HEK293 (cell line): ENCODE results near the gene ITGB4.

Experiments
- CTCF ChIA-PET: fragments of 350-600 bp; formaldehyde crosslinking; extraction: SDS; loops from one replicate; lab custom pipeline; 2021; ENCODE audit warnings: antibody characterized with exemption; lab: Yijun Ruan, JAX
- POLR2A ChIA-PET: fragments of 300-600 bp; formaldehyde crosslinking; extraction: SDS; loops from one replicate; lab custom pipeline; 2020; ENCODE audit warnings: antibody characterized with exemption, inconsistent platforms; lab: Yijun Ruan, JAX
- H3K27ac ChIP-seq: fragments of 200-500 bp; sonication (Bioruptor generic); 2 replicates; pipeline ENCODE4 v1.5.1; 2014; ENCODE audit warnings: low read depth, low read length, control low read depth, inconsistent platforms; ENCODE audit errors: extremely low read depth
- H3K36me3 ChIP-seq, 2 experiments: fragments of 200-500 bp in 1 of 2; sonication (Bioruptor generic) in 1 of 2; 1 replicate in 1 of 2; 2 replicates in 1 of 2; pipeline ENCODE4 v1.5.1; 2014 to 2017; ENCODE audit warnings: inconsistent platforms in 2 of 2, low read length in 2 of 2; ENCODE audit not compliant: control insufficient read depth in 2 of 2, insufficient read depth in 1 of 2
- H3K4me1 ChIP-seq: fragments of 200-500 bp; sonication (Bioruptor generic); 2 replicates; pipeline ENCODE4 v1.5.1; 2014; ENCODE audit warnings: mild to moderate bottlenecking, low read length, inconsistent platforms; ENCODE audit not compliant: control insufficient read depth, insufficient read depth
- H3K4me3 ChIP-seq: 2 replicates; pipeline ENCODE4 v1.5.1; 2011; ENCODE audit warnings: low read depth, mild to moderate bottlenecking, control low read depth, low read length, moderate library complexity
- H3K9me3 ChIP-seq: fragments of 200-500 bp; sonication (Bioruptor generic); 2 replicates; pipeline ENCODE4 v1.5.1; 2014; ENCODE audit warnings: low read depth, low read length, inconsistent platforms; ENCODE audit not compliant: control insufficient read depth, insufficient read depth
- GLI4 ChIP-seq: fragments of 450-650 bp; formaldehyde crosslinking; IDR thresholded peaks from 2 replicates; pipeline ENCODE4 v1.5.1; 2016; ENCODE audit warnings: missing biosample characterization, missing genetic modification characterization
- IKZF3 ChIP-seq: fragments of 450-650 bp; IDR thresholded peaks from 2 replicates; pipeline ENCODE4 v1.5.0; 2018; ENCODE audit warnings: missing biosample characterization, mild to moderate bottlenecking, missing genetic modification characterization, moderate library complexity
- KLF9 ChIP-seq: fragments of 450-650 bp; formaldehyde crosslinking; IDR thresholded peaks from 2 replicates; pipeline ENCODE4 v1.5.1; 2016; ENCODE audit warnings: missing biosample characterization, missing genetic modification characterization, low read depth
- RBAK ChIP-seq: fragments of 450-650 bp; formaldehyde crosslinking; IDR thresholded peaks from 2 replicates; pipeline ENCODE4 v1.5.1; 2016; ENCODE audit warnings: missing biosample characterization, missing genetic modification characterization
- SCRT1 ChIP-seq: fragments of 450-650 bp; formaldehyde crosslinking; IDR thresholded peaks from 2 replicates; pipeline ENCODE4 v1.5.1; 2016; ENCODE audit warnings: missing biosample characterization, missing genetic modification characterization, borderline replicate concordance
- SCRT2 ChIP-seq: fragments of 450-650 bp; formaldehyde crosslinking; IDR thresholded peaks from 2 replicates; pipeline ENCODE4 v1.5.1; 2016; ENCODE audit warnings: missing biosample characterization, missing genetic modification characterization
- SP2 ChIP-seq: fragments of 450-650 bp; formaldehyde crosslinking; IDR thresholded peaks from 2 replicates; pipeline ENCODE4 v1.5.1; 2016; ENCODE audit warnings: missing biosample characterization, missing genetic modification characterization
- ZBTB8A ChIP-seq: fragments of 450-650 bp; formaldehyde crosslinking; IDR thresholded peaks from 2 replicates; pipeline ENCODE4 v1.5.1; 2016; ENCODE audit warnings: missing biosample characterization, missing genetic modification characterization
- ZNF155 ChIP-seq: fragments of 450-650 bp; formaldehyde crosslinking; IDR thresholded peaks from 2 replicates; pipeline ENCODE4 v1.5.1; 2016; ENCODE audit warnings: missing biosample characterization, missing genetic modification characterization
- ZNF354C ChIP-seq: fragments of 450-650 bp; formaldehyde crosslinking; IDR thresholded peaks from 2 replicates; pipeline ENCODE4 v1.5.1; 2016; ENCODE audit warnings: missing biosample characterization, missing genetic modification characterization, low read depth, borderline replicate concordance
- ZNF391 ChIP-seq: fragments of 450-650 bp; formaldehyde crosslinking; IDR thresholded peaks from 2 replicates; pipeline ENCODE4 v1.5.1; 2016; ENCODE audit warnings: low read depth, missing biosample characterization, missing genetic modification characterization, borderline replicate concordance
- ZNF48 ChIP-seq: fragments of 450-650 bp; formaldehyde crosslinking; IDR thresholded peaks from 2 replicates; pipeline ENCODE4 v1.5.1; 2016; ENCODE audit warnings: missing biosample characterization, missing genetic modification characterization
- ZNF510 ChIP-seq: fragments of 450-650 bp; formaldehyde crosslinking; IDR thresholded peaks from 2 replicates; pipeline ENCODE4 v1.5.1; 2018; ENCODE audit warnings: mild to moderate bottlenecking, missing genetic modification characterization, missing biosample characterization; ENCODE audit not compliant: insufficient replicate concordance
- ZNF530 ChIP-seq: fragments of 450-650 bp; formaldehyde crosslinking; IDR thresholded peaks from 2 replicates; pipeline ENCODE4 v1.5.1; 2016; ENCODE audit warnings: low read depth, missing biosample characterization, missing genetic modification characterization
- TF ChIP-seq, protein P1 (sequence below): fragments of 450-650 bp; formaldehyde crosslinking; IDR thresholded peaks from 2 replicates; pipeline ENCODE4 v1.5.1; 2016; ENCODE audit warnings: missing biosample characterization, missing genetic modification characterization
- TF ChIP-seq, protein P2 (sequence below): fragments of 450-650 bp; formaldehyde crosslinking; IDR thresholded peaks from 2 replicates; pipeline ENCODE4 v1.5.1; 2016; ENCODE audit warnings: missing biosample characterization, missing genetic modification characterization
- TF ChIP-seq, protein P3 (sequence below): fragments of 450-650 bp; formaldehyde crosslinking; IDR thresholded peaks from 2 replicates; pipeline ENCODE4 v1.5.1; 2016; ENCODE audit warnings: missing biosample characterization, missing genetic modification characterization, borderline replicate concordance
- TF ChIP-seq, protein P4 (sequence below): fragments of 450-650 bp; formaldehyde crosslinking; IDR thresholded peaks from 2 replicates; pipeline ENCODE4 v1.5.1; 2016; ENCODE audit warnings: missing biosample characterization, missing genetic modification characterization

The ITGB4 gene

DNA sequence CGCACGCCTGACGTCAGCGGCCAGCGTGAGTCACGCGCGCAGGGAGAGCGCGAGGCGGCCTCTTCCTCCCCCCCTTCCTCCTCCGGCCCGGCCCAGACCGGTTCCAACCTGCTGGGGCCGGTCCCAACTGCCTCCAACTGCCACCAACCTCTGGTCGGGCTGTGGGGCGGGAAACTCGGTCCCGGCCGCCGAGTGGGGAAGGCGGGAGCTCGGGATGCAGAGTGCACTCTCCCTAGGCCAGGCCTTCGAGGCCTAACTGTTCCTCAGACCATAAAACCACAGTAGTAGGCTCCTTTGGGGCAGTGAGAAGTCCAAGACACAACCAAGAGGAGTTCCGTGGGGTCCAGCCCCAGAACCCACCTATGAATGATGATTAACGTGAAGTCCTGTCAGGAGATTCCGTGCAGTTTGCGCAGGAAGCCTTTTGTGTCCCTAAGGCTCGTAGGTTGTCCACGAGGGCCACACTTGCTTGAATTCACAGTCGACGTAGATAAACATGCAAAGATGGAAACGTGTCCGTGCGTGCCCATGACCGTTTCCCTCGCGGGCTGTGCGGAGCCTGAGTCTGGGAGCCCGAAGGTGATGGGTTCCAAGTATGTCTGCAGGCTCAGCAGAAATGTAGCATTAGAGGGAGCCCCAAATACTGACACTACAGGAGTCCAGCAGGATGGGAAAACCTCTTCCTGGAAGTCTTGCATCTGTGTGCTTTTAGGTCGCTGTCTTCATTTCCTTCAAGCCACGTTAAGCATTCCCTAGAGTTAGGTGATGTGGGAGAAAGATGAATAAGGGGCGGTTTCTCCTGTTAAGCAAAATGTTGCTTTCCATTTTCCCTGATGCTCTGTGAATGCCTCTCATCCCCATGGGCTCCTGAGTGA, 64.0 kb downstream of the ITGB4 start (continued):
- TF ChIP-seq, protein P1, sequence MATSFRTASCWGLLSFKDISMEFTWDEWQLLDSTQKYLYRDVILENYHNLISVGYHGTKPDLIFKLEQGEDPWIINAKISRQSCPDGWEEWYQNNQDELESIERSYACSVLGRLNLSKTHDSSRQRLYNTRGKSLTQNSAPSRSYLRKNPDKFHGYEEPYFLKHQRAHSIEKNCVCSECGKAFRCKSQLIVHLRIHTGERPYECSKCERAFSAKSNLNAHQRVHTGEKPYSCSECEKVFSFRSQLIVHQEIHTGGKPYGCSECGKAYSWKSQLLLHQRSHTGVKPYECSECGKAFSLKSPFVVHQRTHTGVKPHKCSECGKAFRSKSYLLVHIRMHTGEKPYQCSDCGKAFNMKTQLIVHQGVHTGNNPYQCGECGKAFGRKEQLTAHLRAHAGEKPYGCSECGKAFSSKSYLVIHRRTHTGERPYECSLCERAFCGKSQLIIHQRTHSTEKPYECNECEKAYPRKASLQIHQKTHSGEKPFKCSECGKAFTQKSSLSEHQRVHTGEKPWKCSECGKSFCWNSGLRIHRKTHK: no peak
- TF ChIP-seq ZNF354C (tag by site-specific recombination) (no peak), SP2 (tag by site-specific recombination) (peak; percentile 83)

DNA sequence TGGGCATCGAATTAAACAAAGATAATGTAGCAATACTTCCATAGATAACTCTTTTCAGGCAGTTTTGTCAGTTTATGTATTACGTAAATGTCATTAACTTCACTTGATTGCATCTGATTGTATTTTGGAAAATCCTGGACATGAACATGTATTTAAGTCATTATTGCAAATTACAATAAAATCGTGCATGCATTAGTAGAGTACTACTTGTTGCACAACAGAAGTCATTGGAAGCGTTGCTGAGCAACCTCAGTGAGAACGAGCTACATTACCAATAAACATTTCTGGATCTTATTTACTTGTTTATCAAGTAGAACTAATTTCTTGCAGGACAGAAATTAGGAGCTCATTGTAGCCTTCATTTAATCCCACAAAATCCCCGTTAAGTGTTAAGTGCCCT, 70.0 kb downstream of the ITGB4 start:
- H3K4me3 ChIP-seq: no peak overlapping the region
- peaks cover 5% of the 10 kb centered on the region; the same call in 1 of the 2 replicates for H3K4me1 ChIP-seq
- POLR2A ChIA-PET: interaction anchor here (0.6 to 4.8 kb wide), 4 partner anchors 12 to 64 kb away, joined by 3 to 54 read pairs (median 5); partner anchors contain the start of gene WBP2
- peaks cover 17 to 50% of the 10 kb centered on the region in 2 experiments for H3K36me3 ChIP-seq
- H3K27ac ChIP-seq: no peak overlapping the region
- TF ChIP-seq SCRT1 (peak; percentile 19; the same call in 1 of the 2 replicates), ZNF530 (tag by site-specific recombination) (no peak), ZBTB8A (tag by site-specific recombination) (no peak), SCRT2 (tag by site-specific recombination) (peak; percentile 80), ZNF48 (no peak)
- TF ChIP-seq, protein P2, sequence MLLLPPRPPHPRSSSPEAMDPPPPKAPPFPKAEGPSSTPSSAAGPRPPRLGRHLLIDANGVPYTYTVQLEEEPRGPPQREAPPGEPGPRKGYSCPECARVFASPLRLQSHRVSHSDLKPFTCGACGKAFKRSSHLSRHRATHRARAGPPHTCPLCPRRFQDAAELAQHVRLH (tag by site-specific recombination): no peak
- CTCF ChIA-PET: interaction anchor here (0.9 to 1.6 kb wide), 4 partner anchors 8 to 209 kb away, joined by 3 to 8 read pairs (median 4); partner anchors contain the start of gene CDK3
- H3K9me3 ChIP-seq: no peaks in the 10 kb centered on the region

DNA sequence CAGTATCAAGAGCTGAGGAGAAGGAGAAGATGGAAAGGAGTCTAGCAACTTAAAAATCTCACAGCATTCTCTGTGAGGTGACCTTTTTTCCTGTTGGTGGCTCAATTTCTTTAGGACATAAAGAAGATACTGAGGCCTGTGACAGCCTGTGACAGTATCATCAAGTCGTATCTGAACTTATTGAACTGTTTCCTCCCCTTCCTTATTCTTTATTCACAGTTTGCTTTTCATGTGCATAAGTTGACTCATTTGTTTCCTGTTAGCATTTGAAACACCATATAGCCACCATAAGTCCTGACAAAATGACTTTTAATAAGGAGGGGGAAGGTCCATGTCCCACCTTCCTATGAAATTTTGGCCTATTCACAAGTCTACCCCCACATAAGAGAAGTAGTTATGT, 72.2 kb downstream of the ITGB4 start:
- peaks cover 3% of the 10 kb centered on the region; the same call in 1 of the 2 replicates for H3K4me1 ChIP-seq
- CTCF ChIA-PET: interaction anchor here (0.6 to 1.2 kb wide), 4 partner anchors 7 to 388 kb away, joined by 3 read pairs; no protein-coding TSS in a partner anchor
- no peak overlapping the region for H3K27ac ChIP-seq
- POLR2A ChIA-PET: interaction anchor here (1.4 to 7.0 kb wide), 3 partner anchors 9 to 14 kb away, joined by 5 to 54 read pairs (median 51); partner anchors contain the start of gene UNK
- H3K4me3 ChIP-seq: no peak overlapping the region
- TF ChIP-seq RBAK (tag by site-specific recombination) (no peak), IKZF3 (no peak), GLI4 (tag by site-specific recombination) (no peak), ZNF510 (tag by site-specific recombination) (no peak), ZNF155 (no peak), KLF9 (tag by site-specific recombination) (no peak), ZNF391 (tag by site-specific recombination) (no peak)
- TF ChIP-seq, protein P3, sequence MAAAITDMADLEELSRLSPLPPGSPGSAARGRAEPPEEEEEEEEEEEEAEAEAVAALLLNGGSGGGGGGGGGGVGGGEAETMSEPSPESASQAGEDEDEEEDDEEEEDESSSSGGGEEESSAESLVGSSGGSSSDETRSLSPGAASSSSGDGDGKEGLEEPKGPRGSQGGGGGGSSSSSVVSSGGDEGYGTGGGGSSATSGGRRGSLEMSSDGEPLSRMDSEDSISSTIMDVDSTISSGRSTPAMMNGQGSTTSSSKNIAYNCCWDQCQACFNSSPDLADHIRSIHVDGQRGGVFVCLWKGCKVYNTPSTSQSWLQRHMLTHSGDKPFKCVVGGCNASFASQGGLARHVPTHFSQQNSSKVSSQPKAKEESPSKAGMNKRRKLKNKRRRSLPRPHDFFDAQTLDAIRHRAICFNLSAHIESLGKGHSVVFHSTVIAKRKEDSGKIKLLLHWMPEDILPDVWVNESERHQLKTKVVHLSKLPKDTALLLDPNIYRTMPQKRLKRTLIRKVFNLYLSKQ (tag by site-specific recombination): no peak
- TF ChIP-seq, protein P4, sequence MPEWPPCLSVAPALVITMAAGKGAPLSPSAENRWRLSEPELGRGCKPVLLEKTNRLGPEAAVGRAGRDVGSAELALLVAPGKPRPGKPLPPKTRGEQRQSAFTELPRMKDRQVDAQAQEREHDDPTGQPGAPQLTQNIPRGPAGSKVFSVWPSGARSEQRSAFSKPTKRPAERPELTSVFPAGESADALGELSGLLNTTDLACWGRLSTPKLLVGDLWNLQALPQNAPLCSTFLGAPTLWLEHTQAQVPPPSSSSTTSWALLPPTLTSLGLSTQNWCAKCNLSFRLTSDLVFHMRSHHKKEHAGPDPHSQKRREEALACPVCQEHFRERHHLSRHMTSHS (tag by site-specific recombination): no peak
- H3K36me3 ChIP-seq: peaks cover 38 to 66% of the 10 kb centered on the region in 2 experiments
- H3K9me3 ChIP-seq: no peaks in the 10 kb centered on the region
